IMR-90 (cell line): ENCODE data around the gene GSTO1. TPM values are rescaled to one million over a fixed set of nuclear protein-coding genes. Genes with fewer than 3 reads are reported as not detected.

Experiments used
- ATAC-seq: fragments of 200-7000 bp; cut with Tn5 transposase; 2 replicates; pipeline ENCODE4 v1.9.1; 2020; ENCODE audit warnings: low read depth, mild to moderate bottlenecking, moderate library complexity
- BruUV-seq: library from RNA; stranded (reverse); fragments of 400-500 nt; replicated peaks from 2 replicates; lab custom pipeline; 2021; lab: Mats Ljungman, UMichigan
- CTCF ChIA-PET: fragments of 300-600 bp; formaldehyde crosslinking; extraction: SDS; loops from one replicate; lab custom pipeline; 2021; ENCODE audit warnings: antibody characterized with exemption; lab: Yijun Ruan, JAX
- POLR2A ChIA-PET: fragments of 300-600 bp; sonication (Branson Sonifier 250); formaldehyde crosslinking; loops from one replicate; lab custom pipeline; 2022; ENCODE audit warnings: antibody characterized with exemption; ENCODE audit not compliant: unreplicated experiment; lab: Charles Lee
- DNase-seq: peaks from one replicate; pipeline ENCODE4 v3.0.0; 2013
- H2AFZ ChIP-seq: replicated peaks from 2 replicates; pipeline ENCODE3; 2013; ENCODE audit warnings: low read length, mild to moderate bottlenecking; ENCODE audit not compliant: poor library complexity
- H2AK5ac ChIP-seq: 2 replicates; pipeline ENCODE4 v1.6.1; 2013; ENCODE audit warnings: low read depth, low read length, inconsistent platforms
- H2AK9ac ChIP-seq: replicated peaks from 2 replicates; pipeline ENCODE3; 2013; ENCODE audit warnings: mild to moderate bottlenecking, low read depth, low read length, moderate library complexity; ENCODE audit not compliant: poor library complexity
- H2BK120ac ChIP-seq: 2 replicates; pipeline ENCODE4 v1.6.1; 2013; ENCODE audit warnings: low read depth, low read length, inconsistent platforms
- H2BK15ac ChIP-seq: 3 replicates; pipeline ENCODE4 v1.6.1; 2013; ENCODE audit warnings: low read depth, low read length, inconsistent platforms
- H2BK20ac ChIP-seq: 2 replicates; pipeline ENCODE4 v1.6.1; 2013; ENCODE audit warnings: low read depth, mild to moderate bottlenecking, inconsistent platforms, low read length, moderate library complexity
- H2BK5ac ChIP-seq: 2 replicates; pipeline ENCODE4 v1.6.1; 2013; ENCODE audit warnings: mild to moderate bottlenecking, low read depth, low read length, inconsistent platforms; ENCODE audit not compliant: poor library complexity, severe bottlenecking
- H3K14ac ChIP-seq: replicated peaks from 2 replicates; pipeline ENCODE4 v1.6.1; 2013; ENCODE audit warnings: low read depth, low read length, inconsistent platforms
- H3K18ac ChIP-seq: 2 replicates; pipeline ENCODE4 v1.6.1; 2013; ENCODE audit warnings: low read depth, low read length, control low read depth
- H3K23ac ChIP-seq: 2 replicates; pipeline ENCODE4 v1.6.1; 2013; ENCODE audit warnings: low read depth, low read length, inconsistent platforms
- H3K27ac ChIP-seq: 2 replicates; pipeline ENCODE4 v1.5.1; 2013; ENCODE audit warnings: mild to moderate bottlenecking, control low read depth, low read length; ENCODE audit not compliant: insufficient read depth
- H3K27me3 ChIP-seq: 2 replicates; pipeline ENCODE4 v1.6.1; 2013; ENCODE audit warnings: low read length; ENCODE audit not compliant: control insufficient read depth, insufficient read depth
- H3K36me3 ChIP-seq: 2 replicates; pipeline ENCODE4 v1.6.1; 2013; ENCODE audit warnings: low read length, mixed read lengths; ENCODE audit not compliant: control insufficient read depth, insufficient read depth
- H3K4ac ChIP-seq: 2 replicates; pipeline ENCODE4 v1.6.1; 2013; ENCODE audit warnings: low read depth, low read length, inconsistent platforms
- H3K4me1 ChIP-seq: 2 replicates; pipeline ENCODE4 v1.6.1; 2013; ENCODE audit warnings: low read length, mixed read lengths; ENCODE audit not compliant: control insufficient read depth, insufficient read depth
- H3K4me2 ChIP-seq: 2 replicates; pipeline ENCODE4 v1.6.1; 2013; ENCODE audit warnings: low read depth, mild to moderate bottlenecking, control low read depth, low read length, moderate library complexity
- H3K4me3 ChIP-seq: 2 replicates; pipeline ENCODE4 v1.5.1; 2013; ENCODE audit warnings: low read depth, mild to moderate bottlenecking, control low read depth, low read length, moderate library complexity; ENCODE audit not compliant: insufficient read depth
- H3K56ac ChIP-seq: 2 replicates; pipeline ENCODE4 v1.6.1; 2013; ENCODE audit warnings: low read length, inconsistent platforms; ENCODE audit not compliant: insufficient read depth; ENCODE audit errors: extremely low read depth
- H3K79me1 ChIP-seq, 2 experiments: 2 replicates each; pipeline ENCODE4 v1.6.1; 2013; ENCODE audit warnings: low read length in 2 of 2, inconsistent platforms in 1 of 2, low read depth in 1 of 2
- H3K9ac ChIP-seq: 2 replicates; pipeline ENCODE4 v1.6.1; 2013; ENCODE audit warnings: low read depth, low read length, control low read depth
- H3K9me1 ChIP-seq: 2 replicates; pipeline ENCODE4 v1.6.1; 2013; ENCODE audit warnings: low read length, inconsistent platforms; ENCODE audit not compliant: insufficient read depth
- H3K9me3 ChIP-seq: 2 replicates; pipeline ENCODE4 v1.6.1; 2013; ENCODE audit warnings: low read length; ENCODE audit not compliant: control insufficient read depth, insufficient read depth
- H4K20me1 ChIP-seq: 2 replicates; pipeline ENCODE4 v1.6.1; 2013; ENCODE audit warnings: low read length, inconsistent platforms; ENCODE audit not compliant: insufficient read depth
- H4K5ac ChIP-seq: 2 replicates; pipeline ENCODE4 v1.6.1; 2013; ENCODE audit warnings: mild to moderate bottlenecking, low read depth, low read length, control low read depth
- H4K8ac ChIP-seq, 2 experiments: 2 replicates each; pipeline ENCODE4 v1.6.1; 2013; ENCODE audit warnings: low read depth in 2 of 2, low read length in 2 of 2, control low read depth in 1 of 2, inconsistent platforms in 1 of 2
- H4K91ac ChIP-seq: 2 replicates; pipeline ENCODE4 v1.6.1; 2013; ENCODE audit warnings: low read depth, low read length, inconsistent platforms; ENCODE audit not compliant: insufficient read depth
- BHLHE40 ChIP-seq: fragments of 150-350 bp; IDR thresholded peaks from 2 replicates; pipeline ENCODE4 v1.6.1; 2016; ENCODE audit warnings: mild to moderate bottlenecking, low read depth, low read length
- CHD1 ChIP-seq: IDR thresholded peaks from 2 replicates; pipeline ENCODE4 v1.6.1; 2012; ENCODE audit warnings: low read depth, low read length, improper control_type of control experiment
- FOS ChIP-seq: fragments of 150-350 bp; IDR thresholded peaks from 2 replicates; pipeline ENCODE4 v1.6.1; 2016; ENCODE audit warnings: low read depth, low read length
- MAFK ChIP-seq: IDR thresholded peaks from 2 replicates; pipeline ENCODE4 v1.6.1; 2012; ENCODE audit warnings: low read depth, low read length, improper control_type of control experiment
- MAZ ChIP-seq: IDR thresholded peaks from 2 replicates; pipeline ENCODE4 v1.6.1; 2012; ENCODE audit warnings: low read depth, mild to moderate bottlenecking, low read length, improper control_type of control experiment, moderate library complexity, borderline replicate concordance
- MXI1 ChIP-seq: IDR thresholded peaks from 2 replicates; pipeline ENCODE4 v1.6.1; 2012; ENCODE audit warnings: low read depth, mild to moderate bottlenecking, low read length, moderate library complexity, borderline replicate concordance
- NFE2L2 ChIP-seq: fragments of 150-350 bp; IDR thresholded peaks from 2 replicates; pipeline ENCODE4 v1.6.1; 2016; ENCODE audit warnings: low read depth, mild to moderate bottlenecking, low read length
- POLR2A ChIP-seq: IDR thresholded peaks from 2 replicates; pipeline ENCODE4 v1.6.1; 2012; ENCODE audit warnings: mild to moderate bottlenecking, low read depth, low read length
- RAD21 ChIP-seq: IDR thresholded peaks from 2 replicates; pipeline ENCODE4 v1.6.1; 2012; ENCODE audit warnings: low read length, improper control_type of control experiment
- RFX5 ChIP-seq: IDR thresholded peaks from 2 replicates; pipeline ENCODE4 v1.8.0; 2012; ENCODE audit warnings: low read depth, mild to moderate bottlenecking, low read length, moderate library complexity
- WGBS, 2 experiments: methylation state at CpG; one replicate each; pipeline versions ENCODE4 v1.1.5 to v1.1.7; 2013; ENCODE audit warnings: missing lambda C conversion rate in 2 of 2; ENCODE audit not compliant: insufficient read length in 1 of 2; ENCODE audit errors: extremely low coverage in 2 of 2; 5-methylcytosine and 5-hydroxymethylcytosine counted together
- dilution Hi-C: fragments of 300-500 bp; cut with HindIII; formaldehyde crosslinking; loops from one replicate; pipeline ENCODE4 v1.14.3; 2018; ENCODE audit warnings: low sequenced_read_pairs; ENCODE audit not compliant: unreplicated experiment
- in situ Hi-C: fragments of 300-500 bp; cut with MboI; formaldehyde crosslinking; loops from 3 replicates; pipeline ENCODE4 v1.14.3; 2019; ENCODE audit warnings: low sequenced_read_pairs, inconsistent platforms, mixed read lengths
- intact Hi-C: fragments of 100-400 bp; cut with micrococcal nuclease; formaldehyde crosslinking; loops from 2 replicates; pipeline ENCODE4 v1.10.0; 2022
- polyA plus RNA-seq, 3 experiments: library from polyadenylated mRNA; depleted of rRNA; stranded (reverse); fragments of >200 nt; gene quantifications; 2 replicates each; pipeline ENCODE4 v1.2.3, GENCODE V29; 2012; ENCODE audit warnings: low replicate concordance in 1 of 3
- total RNA-seq: library from RNA; depleted of rRNA; stranded (reverse); fragments of >200 nt; gene quantifications from 2 replicates; pipeline ENCODE4 v1.2.3, GENCODE V29; 2012
- TF ChIP-seq, protein P1 (sequence below): fragments of 150-350 bp; IDR thresholded peaks from 2 replicates; pipeline ENCODE4 v1.6.1; 2017; ENCODE audit warnings: mild to moderate bottlenecking, antibody characterized with exemption, low read length, low read depth
- TF ChIP-seq, protein P2 (sequence below): conservative IDR thresholded peaks from 2 replicates; pipeline ENCODE4 v1.5.1; 2012; ENCODE audit warnings: mild to moderate bottlenecking, low read depth, low read length, improper control_type of control experiment
- TF ChIP-seq, protein P3 (sequence below): fragments of 150-350 bp; IDR thresholded peaks from 2 replicates; pipeline ENCODE4 v1.6.1; 2016; ENCODE audit warnings: low read depth, mild to moderate bottlenecking, low read length, moderate library complexity, borderline replicate concordance

GSTO1 gene
- total and polyA plus RNA-seq, 2 of the 4 experiments (the other 2 are of a cell fraction), result 186 to 258 TPM

DNA sequence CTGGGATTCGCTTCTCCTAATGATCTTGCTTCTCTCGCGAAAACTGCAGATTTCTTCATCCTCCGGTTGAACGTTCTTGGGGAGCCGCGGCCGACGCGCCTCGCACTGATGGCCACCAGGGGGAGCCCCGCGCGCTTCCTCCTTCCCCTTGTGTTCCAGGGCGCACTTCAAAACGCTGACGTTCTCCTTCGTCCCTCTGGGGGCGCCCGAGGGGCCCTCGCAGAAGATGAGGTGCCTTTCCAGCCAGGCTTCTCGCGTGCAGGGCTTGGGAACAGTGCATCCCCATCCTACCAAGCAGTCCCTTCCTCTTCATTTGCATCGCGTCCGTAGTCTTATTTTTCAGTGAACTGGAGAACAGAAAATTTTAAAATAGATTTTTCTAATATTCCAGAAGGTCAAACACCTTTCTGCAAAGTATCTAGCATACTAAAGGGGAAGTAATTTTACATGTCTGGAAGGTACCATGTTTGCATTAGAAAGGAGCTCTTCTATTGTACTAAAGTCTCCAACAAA is 36.8 kb downstream of the GSTO1 start:
- POLR2A ChIA-PET, result interaction anchor here (0.7 kb wide), 1 partner anchor 14 kb away, joined by 3 read pairs; no protein-coding TSS in a partner anchor
- Histone ChIP-seq H3K4me1 (no peaks in the 10 kb centered on the region; the same call in 1 of the 2 replicates), H3K18ac (no peak overlapping the region), H2BK120ac (peak overlapping the region; percentile 60; the same call in 1 of the 2 replicates), H4K91ac (no peak overlapping the region; the same call in 1 of the 2 replicates), H3K4me3 (no peak overlapping the region), H2AFZ (peak overlapping the region; percentile 88), H3K4ac (peak overlapping the region; percentile 34; the same call in 1 of the 2 replicates), H3K14ac (peak overlapping the region; percentile 80; the same call in 1 of the 2 replicates), H3K27ac (no peak overlapping the region), H3K56ac (no peak overlapping the region; the same call in 1 of the 2 replicates), H3K4me2 (peak overlapping the region; percentile 64), H2BK20ac (peak overlapping the region; percentile 73), H2AK5ac (no peak overlapping the region), H2BK5ac (no peak overlapping the region), H3K79me1 (peaks cover 0 to 5% of the 10 kb centered on the region in 2 experiments; a peak in 2 of 4 replicates), H4K5ac (no peak overlapping the region; the same call in 1 of the 2 replicates), H2BK15ac (peak overlapping the region; percentile 59; the same call in 1 of the 3 replicates), H3K9me1 (0 out of 2 replicates have a peak, but pooled peaks cover 8% of the 10 kb centered on the region), H3K36me3 (no peaks in the 10 kb centered on the region), H4K8ac (peak overlapping the region in 1 of 2 experiments; percentile 74; a peak in 2 of 4 replicates), H3K9ac (peak overlapping the region; percentile 40; the same call in 1 of the 2 replicates), H3K23ac (peak overlapping the region; percentile 87; the same call in 1 of the 2 replicates), H3K9me3 (no peaks in the 10 kb centered on the region), H4K20me1 (no peaks in the 10 kb centered on the region), H3K27me3 (no peaks in the 10 kb centered on the region), H2AK9ac (peak overlapping the region; percentile 6)
- 3% methylated on average over 11 of the region's 26 CpGs; no CpG with 5 or more reads in 1 of the 2 experiments for WGBS, 2 experiments
- intact Hi-C loops, result loop anchor here (1.0 to 5.0 kb wide), 3 partner anchors 48 to 291 kb away; no protein-coding TSS in a partner anchor
- dilution Hi-C loops, result no loop called here
- CTCF ChIA-PET, result interaction anchor here (0.6 to 2.6 kb wide), 24 partner anchors 8 to 246 kb away, joined by 3 to 17 read pairs (median 4); partner anchors contain the start of genes CFAP58 and ITPRIP
- DNase-seq, result peak; percentile 84
- in situ Hi-C loops, result loop anchor here (5.0 kb wide), 1 partner anchor 56 kb away; no protein-coding TSS in a partner anchor
- ATAC-seq, result peak; percentile 99
- no TSS peak for BruUV-seq
- TF ChIP-seq, protein P1, sequence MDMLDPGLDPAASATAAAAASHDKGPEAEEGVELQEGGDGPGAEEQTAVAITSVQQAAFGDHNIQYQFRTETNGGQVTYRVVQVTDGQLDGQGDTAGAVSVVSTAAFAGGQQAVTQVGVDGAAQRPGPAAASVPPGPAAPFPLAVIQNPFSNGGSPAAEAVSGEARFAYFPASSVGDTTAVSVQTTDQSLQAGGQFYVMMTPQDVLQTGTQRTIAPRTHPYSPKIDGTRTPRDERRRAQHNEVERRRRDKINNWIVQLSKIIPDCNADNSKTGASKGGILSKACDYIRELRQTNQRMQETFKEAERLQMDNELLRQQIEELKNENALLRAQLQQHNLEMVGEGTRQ, result no peak
- no peak for TF ChIP-seq FOS
- TF ChIP-seq CHD1, result no peak
- TF ChIP-seq BHLHE40, result peak; percentile 62; the same call in 1 of the 2 replicates
- TF ChIP-seq MXI1, result no peak
- TF ChIP-seq MAFK, result peak; percentile 69
- TF ChIP-seq, protein P2, sequence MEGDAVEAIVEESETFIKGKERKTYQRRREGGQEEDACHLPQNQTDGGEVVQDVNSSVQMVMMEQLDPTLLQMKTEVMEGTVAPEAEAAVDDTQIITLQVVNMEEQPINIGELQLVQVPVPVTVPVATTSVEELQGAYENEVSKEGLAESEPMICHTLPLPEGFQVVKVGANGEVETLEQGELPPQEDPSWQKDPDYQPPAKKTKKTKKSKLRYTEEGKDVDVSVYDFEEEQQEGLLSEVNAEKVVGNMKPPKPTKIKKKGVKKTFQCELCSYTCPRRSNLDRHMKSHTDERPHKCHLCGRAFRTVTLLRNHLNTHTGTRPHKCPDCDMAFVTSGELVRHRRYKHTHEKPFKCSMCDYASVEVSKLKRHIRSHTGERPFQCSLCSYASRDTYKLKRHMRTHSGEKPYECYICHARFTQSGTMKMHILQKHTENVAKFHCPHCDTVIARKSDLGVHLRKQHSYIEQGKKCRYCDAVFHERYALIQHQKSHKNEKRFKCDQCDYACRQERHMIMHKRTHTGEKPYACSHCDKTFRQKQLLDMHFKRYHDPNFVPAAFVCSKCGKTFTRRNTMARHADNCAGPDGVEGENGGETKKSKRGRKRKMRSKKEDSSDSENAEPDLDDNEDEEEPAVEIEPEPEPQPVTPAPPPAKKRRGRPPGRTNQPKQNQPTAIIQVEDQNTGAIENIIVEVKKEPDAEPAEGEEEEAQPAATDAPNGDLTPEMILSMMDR, result peak; percentile 100
- TF ChIP-seq NFE2L2, result peak; percentile 35; the same call in 1 of the 2 replicates
- TF ChIP-seq POLR2A, result 0 out of 2 replicates have a peak, but pooled peaks have one; percentile 19
- no peak for TF ChIP-seq RFX5
- TF ChIP-seq MAZ, result peak; percentile 57; the same call in 1 of the 2 replicates
- TF ChIP-seq, protein P3, sequence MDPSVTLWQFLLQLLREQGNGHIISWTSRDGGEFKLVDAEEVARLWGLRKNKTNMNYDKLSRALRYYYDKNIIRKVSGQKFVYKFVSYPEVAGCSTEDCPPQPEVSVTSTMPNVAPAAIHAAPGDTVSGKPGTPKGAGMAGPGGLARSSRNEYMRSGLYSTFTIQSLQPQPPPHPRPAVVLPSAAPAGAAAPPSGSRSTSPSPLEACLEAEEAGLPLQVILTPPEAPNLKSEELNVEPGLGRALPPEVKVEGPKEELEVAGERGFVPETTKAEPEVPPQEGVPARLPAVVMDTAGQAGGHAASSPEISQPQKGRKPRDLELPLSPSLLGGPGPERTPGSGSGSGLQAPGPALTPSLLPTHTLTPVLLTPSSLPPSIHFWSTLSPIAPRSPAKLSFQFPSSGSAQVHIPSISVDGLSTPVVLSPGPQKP, result no peak
- peak; percentile 96 for TF ChIP-seq RAD21
